Measurements from ENCODE around the gene OR6N1. TPM values are rescaled to one million over a fixed set of nuclear protein-coding genes. Genes with fewer than 3 reads are reported as not detected.

Gene OR6N1
- total RNA-seq, 1 donor from 2014 or later, result not detected

- no peak for DNase-seq (ENCODE audit: low read depth)
Observed at GRCh38 chr1:158752155-158752712, 19.8 kb downstream of the OR6N1 start.

- no peak for DNase-seq (ENCODE audit: low read depth)
Observed at GRCh38 chr1:158735848-158736247, 36.1 kb downstream of the OR6N1 start.

- DNase-seq (ENCODE audit: low read depth), result no peak
Observed at GRCh38 chr1:158732524-158732923, 39.5 kb downstream of the OR6N1 start.

- no peak for DNase-seq (ENCODE audit: low read depth)
Observed at GRCh38 chr1:158731707-158732106, 40.3 kb downstream of the OR6N1 start.

- no peak for DNase-seq (ENCODE audit: low read depth)
Observed at GRCh38 chr1:158730453-158730852, 41.5 kb downstream of the OR6N1 start.

- no peak for DNase-seq (ENCODE audit: low read depth)
Observed at GRCh38 chr1:158728510-158729225, 43.3 kb downstream of the OR6N1 start.

GRCh38 chr1:158724442-158724841 lies 47.6 kb downstream of the OR6N1 start:
- DNase-seq (ENCODE audit: low read depth), result no peak

GRCh38 chr1:158720620-158721019 lies 51.4 kb downstream of the OR6N1 start, which contains the start of gene OR6K3:
Gene OR6K3, minus strand, starts transcription at chr1:158720720. Its CDS starts 2,605 bp downstream, at chr1:158718115.
- no peak for DNase-seq (ENCODE audit: low read depth)

GRCh38 chr1:158719664-158720063 lies 52.3 kb downstream of the OR6N1 start:
- no peak for DNase-seq (ENCODE audit: low read depth)

GRCh38 chr1:158717344-158717743 lies 54.7 kb downstream of the OR6N1 start:
- no peak for DNase-seq (ENCODE audit: low read depth)

- no peak for DNase-seq (ENCODE audit: low read depth)
Observed at GRCh38 chr1:158716335-158716734, 55.7 kb downstream of the OR6N1 start.

GRCh38 chr1:158714754-158715153 lies 57.2 kb downstream of the OR6N1 start:
- no peak for DNase-seq (ENCODE audit: low read depth)

Other genes starting within 250 kb of the OR6N1 start
- not detected in 2 replicates for gene OR6Y1, start 217.8 kb downstream of the OR6N1 start, total RNA-seq
- gene OR6P1, start 201.6 kb downstream of the OR6N1 start, total RNA-seq, result not detected in 2 replicates
- gene OR10X1, start 192.3 kb downstream of the OR6N1 start, total RNA-seq, result not detected in 2 replicates
- not detected in 2 replicates for gene OR10Z1, start 166.9 kb downstream of the OR6N1 start, total RNA-seq
- gene SPTA1, start 85.5 kb downstream of the OR6N1 start, total RNA-seq, result not detected in 2 replicates
- not detected in 2 replicates for gene OR6K2, start 71.5 kb downstream of the OR6N1 start, total RNA-seq
- not detected in 2 replicates for gene OR6K3, start 51.5 kb downstream of the OR6N1 start, total RNA-seq
- not detected in 2 replicates for gene OR6K6, start 17.5 kb downstream of the OR6N1 start, total RNA-seq
- gene OR6N2, start 9.0 kb upstream of the OR6N1 start, total RNA-seq, result not detected in 2 replicates
- gene MNDA, start 59.2 kb upstream of the OR6N1 start, total RNA-seq, result not detected in 2 replicates
- gene PYHIN1, start 159.4 kb upstream of the OR6N1 start, total RNA-seq, result not detected in 2 replicates
- 46.5 and 71.7 TPM in 2 replicates for gene IFI16, start 237.7 kb upstream of the OR6N1 start, total RNA-seq